ENCODE data around the gene BRSK2. TPM values are rescaled to one million over a fixed set of nuclear protein-coding genes. Genes with fewer than 3 reads are reported as not detected.

BRSK2 gene
- total RNA-seq, 1 donor: 0.36 TPM

DNA sequence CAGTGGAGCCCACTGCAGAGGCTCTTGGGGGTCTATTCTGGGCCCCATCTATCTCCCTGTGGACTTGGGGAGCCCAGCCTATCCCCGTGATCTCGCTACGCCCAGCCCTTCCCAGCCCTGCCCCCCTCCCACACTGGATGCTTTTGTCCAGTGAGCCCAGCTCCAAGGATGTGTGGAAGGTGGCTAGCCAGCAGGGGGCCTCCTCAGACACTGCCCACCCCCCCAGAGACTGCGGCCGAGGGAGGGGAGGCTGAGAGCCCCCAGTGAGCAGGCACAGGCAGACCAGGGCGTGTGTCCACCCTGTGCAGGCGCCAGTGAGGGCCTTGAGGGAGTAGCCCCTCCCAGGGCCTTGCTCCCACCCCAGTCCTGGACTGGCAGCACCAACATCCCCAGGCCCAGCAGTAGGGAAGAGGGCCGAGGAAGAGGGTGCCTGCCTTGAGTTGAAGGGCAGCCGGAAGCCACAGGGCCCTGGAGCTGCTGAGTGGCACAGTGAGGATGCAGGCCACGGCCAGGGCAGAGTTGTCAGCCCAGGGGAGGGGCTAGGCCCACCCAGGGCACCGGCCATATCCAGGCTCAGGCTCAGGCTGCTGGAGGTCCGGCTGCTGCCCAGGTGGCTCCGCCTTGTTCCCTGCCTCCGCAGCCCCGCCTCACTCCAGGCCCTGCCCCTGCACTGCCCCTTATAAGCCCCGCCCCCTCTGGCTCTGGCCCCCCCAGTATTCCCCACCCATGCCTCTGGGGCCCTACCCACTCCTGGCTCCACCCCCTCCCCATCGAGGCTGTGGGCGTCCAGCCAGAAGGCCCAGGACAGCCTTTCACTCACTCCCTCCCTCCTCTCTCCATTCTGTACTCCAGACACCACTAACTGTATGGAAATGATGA is 68.8 kb downstream of the BRSK2 start:
- TF ChIP-seq, protein P1, sequence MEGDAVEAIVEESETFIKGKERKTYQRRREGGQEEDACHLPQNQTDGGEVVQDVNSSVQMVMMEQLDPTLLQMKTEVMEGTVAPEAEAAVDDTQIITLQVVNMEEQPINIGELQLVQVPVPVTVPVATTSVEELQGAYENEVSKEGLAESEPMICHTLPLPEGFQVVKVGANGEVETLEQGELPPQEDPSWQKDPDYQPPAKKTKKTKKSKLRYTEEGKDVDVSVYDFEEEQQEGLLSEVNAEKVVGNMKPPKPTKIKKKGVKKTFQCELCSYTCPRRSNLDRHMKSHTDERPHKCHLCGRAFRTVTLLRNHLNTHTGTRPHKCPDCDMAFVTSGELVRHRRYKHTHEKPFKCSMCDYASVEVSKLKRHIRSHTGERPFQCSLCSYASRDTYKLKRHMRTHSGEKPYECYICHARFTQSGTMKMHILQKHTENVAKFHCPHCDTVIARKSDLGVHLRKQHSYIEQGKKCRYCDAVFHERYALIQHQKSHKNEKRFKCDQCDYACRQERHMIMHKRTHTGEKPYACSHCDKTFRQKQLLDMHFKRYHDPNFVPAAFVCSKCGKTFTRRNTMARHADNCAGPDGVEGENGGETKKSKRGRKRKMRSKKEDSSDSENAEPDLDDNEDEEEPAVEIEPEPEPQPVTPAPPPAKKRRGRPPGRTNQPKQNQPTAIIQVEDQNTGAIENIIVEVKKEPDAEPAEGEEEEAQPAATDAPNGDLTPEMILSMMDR (IDR thresholded peaks at IDR 0.05; ENCODE audit: insufficient read depth, low read length): peak; percentile 26
- no peak for DNase-seq (ENCODE audit: low read depth)
- H3K4me3 ChIP-seq (ENCODE audit: low read depth, low read length): no peak overlapping the region

DNA sequence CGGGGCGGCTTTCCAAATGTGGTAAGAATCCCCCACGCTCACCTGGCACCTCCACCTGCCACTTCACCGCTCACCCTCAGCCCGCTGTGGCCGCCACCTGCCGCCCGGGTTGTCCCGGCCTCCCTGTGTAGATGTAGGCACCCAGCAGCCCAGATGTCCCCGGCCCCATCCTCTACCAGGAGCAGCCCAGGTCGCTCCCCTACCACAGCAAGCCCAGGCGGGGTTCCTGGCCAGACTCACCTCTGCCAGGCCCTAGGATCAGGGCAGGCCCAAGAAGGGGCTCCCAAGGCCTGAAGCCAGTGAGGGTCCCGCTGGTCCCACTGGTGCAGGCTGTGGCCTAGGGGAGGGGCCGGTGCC is 69.5 kb downstream of the BRSK2 start:
- DNase-seq (ENCODE audit: low read depth): no peak
- TF ChIP-seq, protein P1 (IDR thresholded peaks at IDR 0.05; ENCODE audit: insufficient read depth, low read length): no peak
- H3K4me3 ChIP-seq (ENCODE audit: low read depth, low read length): no peak overlapping the region

GRCh38 chr11:1459764-1460395 is 70.1 kb downstream of the BRSK2 start:
- no peak overlapping the region for H3K4me3 ChIP-seq (ENCODE audit: low read depth, low read length)
- TF ChIP-seq, protein P1 (IDR thresholded peaks at IDR 0.05; ENCODE audit: insufficient read depth, low read length): no peak
- DNase-seq (ENCODE audit: low read depth): no peak

- TF ChIP-seq, protein P1 (IDR thresholded peaks at IDR 0.05; ENCODE audit: insufficient read depth, low read length): no peak
- no peak for DNase-seq (ENCODE audit: low read depth)
- no peak overlapping the region for H3K4me3 ChIP-seq (ENCODE audit: low read depth, low read length)
These were observed 70.8 kb downstream of the BRSK2 start for GRCh38 chr11:1460396-1460985.

GRCh38 chr11:1460986-1461825 is 71.5 kb downstream of the BRSK2 start:
- DNase-seq (ENCODE audit: low read depth): no peak

More at GRCh38 chr11:1460986-1461825, 71.5 kb downstream of the BRSK2 start:
- TF ChIP-seq, protein P1 (IDR thresholded peaks at IDR 0.05; ENCODE audit: insufficient read depth, low read length): no peak
- H3K4me3 ChIP-seq (ENCODE audit: low read depth, low read length): no peak overlapping the region
